GM12864 (cell line): ENCODE data around the gene DENND5A.

ENCODE experiments used
- DNase-seq: peaks from one replicate; pipeline ENCODE4 v3.0.0-alpha.2; 2011; ENCODE audit warnings: low read depth
- H3K4me3 ChIP-seq: 2 replicates; pipeline ENCODE4 v1.5.1; 2011; ENCODE audit warnings: mild to moderate bottlenecking, low read depth, low read length, control low read depth
- CTCF ChIP-seq: IDR thresholded peaks from 2 replicates; pipeline ENCODE4 v1.5.1; 2011; ENCODE audit warnings: low read depth, mild to moderate bottlenecking, moderate library complexity, low read length, control low read depth, inconsistent platforms; ENCODE audit errors: missing control alignments

The DENND5A gene

GRCh38 chr11:9096427-9096826 lies 168.7 kb downstream of the DENND5A start:
- H3K4me3 ChIP-seq, result no peak overlapping the region
- no peak for TF ChIP-seq CTCF
- no peak for DNase-seq

- H3K4me3 ChIP-seq, result no peak overlapping the region
- no peak for DNase-seq
- peak; percentile 42 for TF ChIP-seq CTCF
These were observed 169.7 kb downstream of the DENND5A start for GRCh38 chr11:9095421-9095820.

GRCh38 chr11:9094420-9094819 lies 170.7 kb downstream of the DENND5A start:
- no peak for TF ChIP-seq CTCF
- H3K4me3 ChIP-seq, result no peak overlapping the region
- DNase-seq, result no peak

- no peak overlapping the region for H3K4me3 ChIP-seq
- DNase-seq, result no peak
These were observed 172.0 kb downstream of the DENND5A start for GRCh38 chr11:9092853-9093778.

GRCh38 chr11:9092072-9092471 lies 173.1 kb downstream of the DENND5A start:
- no peak overlapping the region for H3K4me3 ChIP-seq
- no peak for DNase-seq
- TF ChIP-seq CTCF, result no peak

More at GRCh38 chr11:9092853-9093778, 172.0 kb downstream of the DENND5A start:
- peak; percentile 26 for TF ChIP-seq CTCF

- no peak within 1 kb of the TSS for H3K4me3 ChIP-seq
- no peak for TF ChIP-seq CTCF
- no peak for DNase-seq
These were observed 173.9 kb downstream of the DENND5A start, which contains the start of gene SCUBE2 for GRCh38 chr11:9091044-9091922. TSS of gene SCUBE2 (minus strand) at chr11:9091599. CDS start at chr11:9091528, 71 bp downstream.
